GM12875 (cell line): ENCODE measurements around the gene PITPNB.

ENCODE experiments used
- H3K4me3 ChIP-seq: one replicate; pipeline ENCODE4 v1.5.1; 2011; ENCODE audit warnings: low read depth, low read length, control low read depth
- CTCF ChIP-seq: IDR thresholded peaks from 2 replicates; pipeline ENCODE4 v1.5.1; 2011; ENCODE audit warnings: low read depth, mild to moderate bottlenecking, control low read depth, inconsistent platforms, low read length, moderate library complexity, borderline replicate concordance; ENCODE audit not compliant: insufficient read depth

Gene PITPNB

GRCh38 chr22:27823221-27823620 lies 95.8 kb downstream of the PITPNB start:
- H3K4me3 ChIP-seq: no peak overlapping the region
- TF ChIP-seq CTCF: no peak

DNA sequence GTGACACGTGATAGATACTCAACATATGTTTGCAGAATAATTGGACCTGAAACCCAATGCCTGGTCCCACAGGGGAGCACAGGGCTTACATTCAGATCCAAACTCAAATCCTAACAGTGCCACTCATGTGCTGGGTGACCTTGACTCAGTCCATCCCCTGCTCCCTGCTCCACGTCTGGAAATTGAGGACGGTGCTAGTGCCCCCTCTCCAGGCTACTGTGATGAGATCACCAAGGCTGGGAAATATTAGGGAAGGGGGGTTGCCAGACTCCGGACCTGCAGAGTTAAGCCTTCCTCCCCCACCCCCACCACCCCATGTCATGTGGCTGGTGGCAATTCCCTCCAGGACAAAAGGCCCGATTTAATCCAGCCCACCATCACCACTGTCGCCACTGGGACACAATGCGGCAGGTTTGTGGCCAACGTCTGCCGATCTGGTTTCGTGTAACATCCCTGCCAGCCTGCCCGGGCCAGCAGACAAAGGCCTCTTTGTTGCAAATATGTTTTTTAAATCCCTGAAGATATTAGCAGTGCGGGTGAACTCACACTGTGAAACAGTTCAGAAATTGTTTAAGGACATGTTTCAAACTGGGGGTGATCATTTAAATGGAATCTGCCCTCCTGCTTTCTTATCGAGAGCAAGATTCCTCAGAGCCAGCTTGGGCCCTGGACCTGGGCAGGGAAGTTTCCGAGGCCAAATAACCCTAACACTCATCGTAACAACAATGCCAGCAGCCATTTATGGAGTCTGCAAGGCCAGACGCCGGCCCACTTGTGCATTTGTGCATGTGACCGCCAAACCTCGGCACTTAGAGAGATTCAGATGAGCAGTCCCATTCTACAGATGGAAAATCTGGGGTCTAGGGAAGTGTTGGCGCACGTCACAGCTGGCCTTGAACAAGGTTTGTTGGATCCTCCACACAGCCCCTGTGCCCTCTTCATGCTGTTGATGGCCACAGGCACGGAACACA lies 97.9 kb downstream of the PITPNB start:
- no peak for TF ChIP-seq CTCF
- H3K4me3 ChIP-seq: no peak overlapping the region

GRCh38 chr22:27816552-27816951 lies 102.5 kb downstream of the PITPNB start:
- no peak for TF ChIP-seq CTCF
- H3K4me3 ChIP-seq: no peak overlapping the region

DNA sequence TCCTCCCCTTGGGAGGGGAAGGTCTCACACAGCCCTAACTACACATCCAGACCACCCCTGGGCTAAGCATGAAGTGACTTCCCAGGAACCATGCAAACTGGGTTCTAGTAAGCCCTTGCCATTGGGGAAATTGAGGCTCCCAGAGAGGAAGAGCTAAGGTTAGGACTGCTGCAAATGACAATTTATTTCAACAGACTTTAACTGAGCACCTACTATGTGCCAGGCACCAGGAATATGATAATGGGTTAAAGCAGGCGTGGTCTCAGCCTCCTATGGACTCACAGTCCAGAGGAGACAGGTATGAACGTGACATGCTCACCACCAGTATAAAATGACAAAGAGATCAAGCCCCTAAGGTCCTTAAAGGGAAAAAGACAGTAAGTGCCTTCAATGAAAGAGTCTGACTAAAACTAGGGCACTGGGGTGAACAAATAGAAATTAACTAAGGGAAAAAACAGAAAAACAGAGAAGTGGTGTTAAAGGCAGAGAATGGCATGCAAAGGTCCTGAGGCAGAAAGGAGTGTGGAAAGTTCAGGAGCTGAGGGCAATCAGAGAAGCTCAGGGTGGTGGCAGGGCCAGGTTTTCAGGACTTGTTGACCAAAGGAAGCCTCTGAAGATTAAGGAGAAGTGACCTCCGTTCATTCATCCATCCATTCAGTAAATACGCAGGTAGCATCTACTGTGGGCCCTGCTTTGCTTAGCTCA lies 103.1 kb downstream of the PITPNB start:
- TF ChIP-seq CTCF: no peak
- no peak overlapping the region for H3K4me3 ChIP-seq

- no peak for TF ChIP-seq CTCF
- H3K4me3 ChIP-seq: no peak overlapping the region
Measured at GRCh38 chr22:27814993-27815392, 104.1 kb downstream of the PITPNB start.

- no peak for TF ChIP-seq CTCF
Measured at GRCh38 chr22:27811778-27812177, 107.3 kb downstream of the PITPNB start.

More at GRCh38 chr22:27811778-27812177, 107.3 kb downstream of the PITPNB start:
- H3K4me3 ChIP-seq: no peak overlapping the region
